Measurements from ENCODE around the gene COLGALT1. TPM values are rescaled to one million over a fixed set of nuclear protein-coding genes. Genes with fewer than 3 reads are reported as not detected.
"Not testable (repeated sequence)": the region's sequence is repeated elsewhere in the genome, so short reads cannot be mapped to it uniquely, and the experiment has no call there.

COLGALT1 gene
- total RNA-seq (2014; rRNA removed; shearing (Covaris generic)) (43.0 and 49.6 TPM in 2 replicates), total RNA-seq (2022) (57.2 and 68.6 TPM in 2 replicates), Bru-seq, nascent RNA (percentile 61 among the genes with signal in this experiment), BruChase-seq, experiment 1, labeled RNA remaining after a 6-hour chase (percentile 88 among the genes with signal in this experiment), BruChase-seq, experiment 2, labeled RNA remaining after a 2-hour chase (percentile 80 among the genes with signal in this experiment)
- long read RNA-seq, transcript COLGALT1-202 (2 exons, 2,941 nt) = minor isoform, 11 of 90 reads
- long read RNA-seq, transcript COLGALT1-201 (12 exons, 3,704 nt) = major isoform, 43 of 90 reads
- long read RNA-seq, partial matches to known transcripts = 9 of 90 reads
- long read RNA-seq, other reads (novel, unspliced or antisense) = 27 of 90 reads

- H3K4me2 ChIP-seq (ENCODE audit: low read length) = peak within 1 kb of the TSS; percentile 97
- H3K79me2 ChIP-seq (ENCODE audit: insufficient read depth, low read depth, low read length) = peaks cover 20% of the 10 kb centered on the region
- peaks cover 57% of the 10 kb centered on the region for H3K36me3 ChIP-seq (ENCODE audit: insufficient read depth, low read length)
- H4K20me1 ChIP-seq (ENCODE audit: insufficient read depth, low read length) = 0 out of 2 replicates have a peak, but pooled peaks cover 4% of the 10 kb centered on the region
- H3K4me3 ChIP-seq (ENCODE audit: low read depth, low read length, poor library complexity, severe bottlenecking) = peak within 1 kb of the TSS; percentile 88
- peak within 1 kb of the TSS; percentile 87 for H2AFZ ChIP-seq (ENCODE audit: low read length)
- ChIA-PET CTCF (ENCODE audit: unreplicated experiment) (interaction anchor here (0.6 kb wide), 1 partner anchor 50 kb away, joined by 5 read pairs; no protein-coding TSS in a partner anchor), POLR2A (interaction anchor here (0.7 kb wide), 1 partner anchor 25 kb away, joined by 4 read pairs; no protein-coding TSS in a partner anchor)
- peaks cover 14% of the 10 kb centered on the region for H3K4me1 ChIP-seq (ENCODE audit: insufficient read depth, low read length, poor library complexity, severe bottlenecking)
- TF ChIP-seq CTCF (conservative IDR thresholded peaks at IDR 0.05; ENCODE audit: low read length) (no peak), EZH2phosphoT487 (IDR thresholded peaks at IDR 0.05; ENCODE audit: borderline replicate concordance, low read depth, low read length) (no peak)
- no peaks in the 10 kb centered on the region for H3K9me3 ChIP-seq (ENCODE audit: low read length)
- H3K9me2 ChIP-seq (ENCODE audit: insufficient read depth, low read length) = no peaks in the 10 kb centered on the region
- intact Hi-C loops (cut with micrococcal nuclease; ENCODE audit: unreplicated experiment) = loop anchor here (1.0 kb wide), 1 partner anchor 32 kb away; no protein-coding TSS in a partner anchor
- DNase-seq (ENCODE audit: low spot score) = peak; percentile 100
- peak within 1 kb of the TSS; percentile 44 for H3K27ac ChIP-seq (ENCODE audit: low read depth, low read length, poor library complexity, severe bottlenecking)
- no TSS peak for BruUV-seq (replicated peaks)
These were observed at the start of gene COLGALT1 for GRCh38 chr19:17555480-17555928. COLGALT1 (plus strand) TSS chr19:17555649; CDS start chr19:17555714, 65 bp downstream.

DNA sequence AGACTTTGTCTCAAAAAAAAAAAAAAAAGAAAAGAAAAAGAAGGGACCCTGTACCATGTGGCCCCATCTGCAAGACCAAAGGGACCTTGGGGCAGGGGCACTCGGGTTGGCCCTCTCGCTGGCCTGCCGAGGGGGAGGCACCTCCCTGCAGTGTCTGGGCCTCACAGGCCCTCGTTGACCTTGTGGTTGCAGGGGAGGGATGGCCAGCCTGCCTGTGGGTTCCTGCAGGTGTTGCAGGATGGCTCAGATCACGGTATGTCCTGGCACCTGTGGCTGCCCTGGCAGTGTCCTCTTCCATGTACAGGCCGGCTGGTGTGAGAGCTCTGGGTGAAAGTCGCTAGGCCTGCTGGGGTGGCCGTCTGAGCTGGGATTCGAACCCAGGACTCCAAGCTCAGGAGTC lies 48.7 kb upstream of the COLGALT1 start:
- Histone ChIP-seq H3K4me3 (ENCODE audit: low read depth, low read length, poor library complexity, severe bottlenecking) (no peak overlapping the region), H3K27ac (ENCODE audit: low read depth, low read length, poor library complexity, severe bottlenecking) (no peak overlapping the region), H3K9me2 (ENCODE audit: insufficient read depth, low read length) (no peaks in the 10 kb centered on the region), H3K4me1 (ENCODE audit: insufficient read depth, low read length, poor library complexity, severe bottlenecking) (peaks cover 21% of the 10 kb centered on the region), H4K20me1 (ENCODE audit: insufficient read depth, low read length) (no peaks in the 10 kb centered on the region), H3K9me3 (ENCODE audit: low read length) (no peaks in the 10 kb centered on the region), H3K4me2 (ENCODE audit: low read length) (no peak overlapping the region), H3K36me3 (ENCODE audit: insufficient read depth, low read length) (0 out of 2 replicates have a peak, but pooled peaks cover 4% of the 10 kb centered on the region), H2AFZ (ENCODE audit: low read length) (no peak overlapping the region), H3K79me2 (ENCODE audit: insufficient read depth, low read depth, low read length) (peaks cover 17% of the 10 kb centered on the region)
- TF ChIP-seq CTCF (conservative IDR thresholded peaks at IDR 0.05; ENCODE audit: low read length) = no peak
- TF ChIP-seq EZH2phosphoT487 (IDR thresholded peaks at IDR 0.05; ENCODE audit: borderline replicate concordance, low read depth, low read length) = no peak
- POLR2A ChIA-PET = no interaction called here
- intact Hi-C loops (cut with micrococcal nuclease; ENCODE audit: unreplicated experiment) = no loop called here
- no TSS peak for BruUV-seq (replicated peaks)
- CTCF ChIA-PET (ENCODE audit: unreplicated experiment) = no interaction called here
- no peak for DNase-seq (ENCODE audit: low spot score)

DNA sequence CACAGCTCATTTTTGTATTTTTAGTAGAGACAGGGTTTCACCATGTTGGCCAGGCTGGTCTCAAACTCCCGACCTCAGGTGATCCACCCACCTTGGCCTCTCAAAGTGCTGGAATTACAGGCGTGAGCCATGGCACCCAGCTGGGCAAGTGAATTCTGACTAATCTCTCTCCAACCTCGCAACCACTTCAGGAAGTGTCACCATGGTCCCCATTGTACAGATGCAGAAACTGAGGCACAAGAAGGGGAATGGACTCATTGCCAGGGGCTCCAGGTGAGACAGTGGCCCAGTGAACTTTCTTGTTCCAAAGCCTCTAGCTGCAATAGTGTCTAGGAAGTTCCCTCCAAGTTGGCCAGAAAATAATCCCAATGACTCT lies 46.9 kb upstream of the COLGALT1 start:
- CTCF ChIA-PET (ENCODE audit: unreplicated experiment); intact Hi-C loops (cut with micrococcal nuclease; ENCODE audit: unreplicated experiment); H3K9me2 ChIP-seq (ENCODE audit: insufficient read depth, low read length); H3K4me3 ChIP-seq (ENCODE audit: low read depth, low read length, poor library complexity, severe bottlenecking); H3K4me2 ChIP-seq (ENCODE audit: low read length); H4K20me1 ChIP-seq (ENCODE audit: insufficient read depth, low read length); BruUV-seq (replicated peaks); H3K9me3 ChIP-seq (ENCODE audit: low read length); H3K27ac ChIP-seq (ENCODE audit: low read depth, low read length, poor library complexity, severe bottlenecking); H2AFZ ChIP-seq (ENCODE audit: low read length); DNase-seq (ENCODE audit: low spot score): not testable (repeated sequence)
- peaks cover 29% of the 10 kb centered on the region for H3K4me1 ChIP-seq (ENCODE audit: insufficient read depth, low read length, poor library complexity, severe bottlenecking)
- H3K36me3 ChIP-seq (ENCODE audit: insufficient read depth, low read length) = peaks cover 11% of the 10 kb centered on the region; the same call in 1 of the 2 replicates
- POLR2A ChIA-PET = interaction anchor here (0.6 to 1.3 kb wide), 2 partner anchors 15 to 134 kb away, joined by 3 to 4 read pairs; no protein-coding TSS in a partner anchor
- H3K79me2 ChIP-seq (ENCODE audit: insufficient read depth, low read depth, low read length) = peaks cover 28% of the 10 kb centered on the region

Data from OCI-LY7 (cell line).